Dedifferentiated amniotic fluid mesenchymal stem cell (primary cell): ENCODE results near the gene SEM1.
"Not testable (repeated sequence)": the region's sequence is repeated elsewhere in the genome, so short reads cannot be mapped to it uniquely, and the experiment has no call there.

Experiments
- DNase-seq: peaks from one replicate; pipeline ENCODE4 v3.0.0-alpha.2; 2016; ENCODE audit errors: extremely low spot score

SEM1 gene

DNA sequence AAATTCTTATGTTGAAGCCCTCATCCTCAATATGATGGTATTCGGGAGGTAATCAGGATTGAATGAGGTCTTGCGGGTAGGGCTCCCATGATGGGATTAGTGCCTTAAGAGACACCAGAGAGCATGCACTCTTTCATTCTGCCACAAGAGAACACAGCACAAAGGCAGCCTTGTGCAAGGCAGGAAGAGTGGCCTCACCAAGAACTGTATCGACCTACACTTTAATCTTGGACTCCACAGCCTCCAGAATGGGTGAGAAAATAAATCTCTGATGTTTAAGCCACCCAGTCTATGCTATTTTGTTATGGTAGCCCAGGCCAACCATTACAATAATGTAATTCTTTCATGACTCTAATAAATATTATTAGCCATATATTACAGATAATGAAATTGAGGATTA lies 8.4 kb downstream of the SEM1 start:
- no peak for DNase-seq

GRCh38 chr7:96700516-96700915 lies 9.1 kb downstream of the SEM1 start:
- DNase-seq = no peak

GRCh38 chr7:96699219-96699871 lies 10.3 kb downstream of the SEM1 start:
- no peak for DNase-seq

DNA sequence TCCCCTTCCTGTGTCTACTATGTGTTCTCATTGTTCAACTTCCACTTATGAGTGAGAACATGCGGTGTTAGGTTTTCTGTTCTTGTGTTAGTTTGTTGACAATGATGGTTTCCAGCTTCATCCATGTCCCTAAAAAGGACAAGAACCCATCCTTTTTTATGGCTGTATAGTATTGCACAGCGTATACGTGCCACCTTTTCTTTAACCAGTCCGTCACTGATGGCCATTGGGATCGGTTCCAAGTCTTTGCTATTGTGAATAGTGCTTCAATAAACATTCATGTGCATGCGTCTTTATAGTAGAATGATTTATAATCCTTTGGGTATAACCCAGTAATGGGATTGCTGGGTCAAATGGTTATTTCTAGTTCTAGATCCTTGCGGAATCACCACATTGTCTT lies 11.2 kb downstream of the SEM1 start:
- DNase-seq = not testable (repeated sequence)

GRCh38 chr7:96697822-96698221 lies 11.8 kb downstream of the SEM1 start:
- DNase-seq = no peak

DNA sequence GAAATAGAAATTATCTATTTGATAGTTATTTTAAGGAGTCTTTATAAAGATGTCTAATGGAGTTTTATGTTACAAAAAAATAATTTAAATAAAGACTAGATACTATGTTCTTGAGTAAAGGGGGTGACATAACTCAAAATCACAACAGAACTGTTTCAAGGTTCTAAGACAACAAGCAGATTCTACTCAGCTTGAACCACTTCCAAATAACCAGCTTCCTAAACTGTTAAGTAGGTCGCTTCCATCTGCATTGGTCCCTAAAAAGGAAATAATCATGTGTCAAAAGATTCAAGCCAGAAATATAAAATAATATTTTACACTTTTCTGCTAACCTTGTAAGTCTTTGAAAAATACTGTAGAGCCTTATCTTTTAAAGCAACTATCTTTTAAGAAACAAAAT lies 14.1 kb downstream of the SEM1 start:
- DNase-seq = no peak

GRCh38 chr7:96694082-96694481 lies 15.6 kb downstream of the SEM1 start:
- DNase-seq = no peak

- no peak for DNase-seq
Measured at GRCh38 chr7:96691702-96692101, 17.9 kb downstream of the SEM1 start.

- no peak for DNase-seq
Measured at GRCh38 chr7:96689414-96689813, 20.2 kb downstream of the SEM1 start.

DNA sequence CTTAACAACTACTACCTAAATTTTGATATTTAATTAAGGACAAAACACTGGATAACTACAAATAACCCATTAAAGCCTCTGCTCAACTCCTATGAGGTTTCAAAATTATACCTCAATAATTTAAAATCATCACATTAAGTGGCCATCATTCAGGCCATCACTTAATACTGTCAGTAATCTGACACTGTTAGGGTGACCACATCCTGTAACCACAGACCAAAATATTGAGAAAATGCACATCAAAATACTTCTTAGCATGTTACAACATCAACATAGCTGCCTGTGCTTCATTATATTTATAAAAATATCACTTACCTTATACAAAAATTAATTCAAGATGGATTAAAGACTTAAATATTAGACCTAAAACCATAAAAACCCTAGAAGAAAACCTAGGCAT lies 23.3 kb downstream of the SEM1 start:
- no peak for DNase-seq

GRCh38 chr7:96685755-96686154 lies 23.9 kb downstream of the SEM1 start:
- DNase-seq = no peak

GRCh38 chr7:96685353-96685752 lies 24.3 kb downstream of the SEM1 start:
- DNase-seq = no peak

- DNase-seq = no peak
Measured at GRCh38 chr7:96679886-96680285, 29.8 kb downstream of the SEM1 start.

GRCh38 chr7:96676919-96677318 lies 32.7 kb downstream of the SEM1 start:
- DNase-seq = no peak

DNA sequence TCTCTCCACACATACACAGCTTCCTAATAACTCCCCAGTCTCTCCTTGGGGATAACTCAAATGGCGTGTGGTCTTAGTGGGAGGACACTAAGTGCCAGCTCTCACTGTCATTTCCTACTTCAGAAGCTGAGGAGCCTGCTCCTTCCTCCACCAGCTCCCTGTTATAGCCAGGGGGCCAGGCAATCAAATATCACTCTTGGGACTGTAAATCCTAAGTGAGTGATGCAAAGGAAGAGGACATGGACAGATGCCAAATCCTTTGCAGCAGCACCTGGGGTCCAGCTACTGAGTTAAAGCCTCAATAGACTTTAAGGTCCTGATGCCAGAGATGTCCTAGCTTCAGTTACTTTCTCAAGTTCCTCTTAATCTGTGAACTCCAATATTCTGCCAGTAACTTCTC lies 34.1 kb downstream of the SEM1 start:
- no peak for DNase-seq

GRCh38 chr7:96674565-96674964 lies 35.1 kb downstream of the SEM1 start:
- no peak for DNase-seq

- DNase-seq = no peak
Measured at GRCh38 chr7:96671854-96672253, 37.8 kb downstream of the SEM1 start.

GRCh38 chr7:96670338-96671289 lies 39.0 kb downstream of the SEM1 start:
- DNase-seq = no peak

DNA sequence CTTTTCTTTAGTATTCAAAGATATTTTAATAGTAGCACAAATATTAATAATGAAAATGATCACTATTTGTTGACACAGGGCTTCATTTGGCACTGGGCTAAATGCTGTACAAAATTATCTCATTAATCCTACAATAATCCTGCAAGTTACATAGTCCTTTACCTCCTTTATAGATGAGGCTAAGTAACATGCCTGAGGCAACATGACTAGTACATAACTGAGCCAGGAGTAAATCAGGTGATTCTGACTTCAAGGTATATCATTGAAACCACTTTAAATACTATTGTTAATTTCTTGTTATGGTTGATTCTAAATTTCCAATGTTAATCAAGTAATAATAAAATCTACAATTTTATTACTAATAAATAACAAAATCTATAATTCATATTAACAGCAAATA lies 39.8 kb downstream of the SEM1 start:
- DNase-seq = no peak

- no peak for DNase-seq
Measured at GRCh38 chr7:96667026-96667425, 42.6 kb downstream of the SEM1 start.

- no peak for DNase-seq
Measured at GRCh38 chr7:96665689-96666088, 44.0 kb downstream of the SEM1 start.

GRCh38 chr7:96664793-96665192 lies 44.9 kb downstream of the SEM1 start:
- no peak for DNase-seq

DNA sequence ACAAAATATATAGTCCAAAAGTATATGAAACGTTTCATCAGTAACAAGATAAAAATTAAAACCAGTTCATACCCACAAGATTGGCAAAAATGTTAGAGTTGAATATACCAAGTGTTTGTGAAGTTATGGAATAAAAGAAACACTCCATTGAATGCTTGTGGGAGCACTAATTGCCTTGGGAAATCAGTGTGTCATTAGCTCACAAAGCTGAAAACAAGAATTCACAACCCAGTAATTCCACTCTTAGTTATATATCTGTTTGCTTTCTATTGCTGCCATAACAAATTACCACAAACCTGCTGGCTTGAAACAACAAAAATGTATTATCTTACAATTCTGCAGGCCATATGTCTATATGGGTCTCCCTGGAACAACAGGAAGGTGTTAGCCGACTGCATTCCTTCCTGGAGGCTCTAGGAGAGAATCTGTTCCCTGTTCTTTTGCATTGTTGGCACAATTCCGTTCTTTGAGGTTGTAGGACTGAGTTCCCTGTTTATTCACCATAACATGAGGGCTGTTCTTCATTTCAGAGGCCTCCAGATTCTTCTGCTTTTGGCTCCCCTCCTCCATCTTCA lies 45.7 kb downstream of the SEM1 start:
- DNase-seq = no peak
